GM19043 (cell line): Measurements from ENCODE around the gene PRR14L.

Source experiments
- ATAC-seq: cut with Tn5 transposase; IDR thresholded peaks from one replicate; pipeline ENCODE4 v1.9.1; 2021; ENCODE audit warnings: low read depth; ENCODE audit not compliant: unreplicated experiment

The PRR14L gene

DNA sequence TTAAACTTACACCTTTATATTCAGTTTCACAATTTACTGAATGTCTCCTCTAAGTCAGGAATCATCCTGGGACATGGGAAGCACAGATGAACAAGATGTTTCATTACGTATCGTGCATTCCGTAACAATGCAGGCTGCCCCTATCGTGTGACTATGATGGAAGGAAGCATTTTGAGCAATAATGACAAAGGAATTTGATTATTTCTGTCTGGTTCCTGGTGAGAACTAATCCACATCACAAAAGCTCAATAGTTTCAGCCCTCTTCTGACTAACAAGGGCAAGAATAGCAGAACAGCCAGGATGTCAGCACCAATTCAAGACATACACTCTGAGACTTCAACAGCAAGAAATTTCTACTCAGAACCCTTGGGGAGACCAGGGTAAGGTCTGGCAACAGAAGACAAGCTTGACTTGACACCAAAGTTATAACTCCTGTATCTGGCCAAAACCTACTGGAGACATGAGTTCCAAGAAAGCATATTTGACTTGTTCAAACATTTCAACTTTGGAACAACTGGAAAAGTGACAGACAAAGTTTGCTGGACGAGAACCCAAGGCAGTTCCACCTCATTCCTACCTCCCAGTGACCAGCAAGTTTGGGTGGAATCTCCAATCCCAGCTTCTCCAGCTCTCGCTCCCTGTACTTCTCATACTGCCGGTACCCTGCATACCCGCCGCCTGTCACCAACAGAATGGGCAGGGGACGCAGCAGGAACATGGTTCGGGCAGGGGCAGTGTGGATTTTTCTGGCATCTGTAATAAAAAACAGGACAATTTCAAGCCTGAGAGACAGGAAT lies 102.2 kb downstream of the PRR14L start:
- no peak for ATAC-seq

GRCh38 chr22:31647066-31647465 lies 102.9 kb downstream of the PRR14L start:
- ATAC-seq: no peak

DNA sequence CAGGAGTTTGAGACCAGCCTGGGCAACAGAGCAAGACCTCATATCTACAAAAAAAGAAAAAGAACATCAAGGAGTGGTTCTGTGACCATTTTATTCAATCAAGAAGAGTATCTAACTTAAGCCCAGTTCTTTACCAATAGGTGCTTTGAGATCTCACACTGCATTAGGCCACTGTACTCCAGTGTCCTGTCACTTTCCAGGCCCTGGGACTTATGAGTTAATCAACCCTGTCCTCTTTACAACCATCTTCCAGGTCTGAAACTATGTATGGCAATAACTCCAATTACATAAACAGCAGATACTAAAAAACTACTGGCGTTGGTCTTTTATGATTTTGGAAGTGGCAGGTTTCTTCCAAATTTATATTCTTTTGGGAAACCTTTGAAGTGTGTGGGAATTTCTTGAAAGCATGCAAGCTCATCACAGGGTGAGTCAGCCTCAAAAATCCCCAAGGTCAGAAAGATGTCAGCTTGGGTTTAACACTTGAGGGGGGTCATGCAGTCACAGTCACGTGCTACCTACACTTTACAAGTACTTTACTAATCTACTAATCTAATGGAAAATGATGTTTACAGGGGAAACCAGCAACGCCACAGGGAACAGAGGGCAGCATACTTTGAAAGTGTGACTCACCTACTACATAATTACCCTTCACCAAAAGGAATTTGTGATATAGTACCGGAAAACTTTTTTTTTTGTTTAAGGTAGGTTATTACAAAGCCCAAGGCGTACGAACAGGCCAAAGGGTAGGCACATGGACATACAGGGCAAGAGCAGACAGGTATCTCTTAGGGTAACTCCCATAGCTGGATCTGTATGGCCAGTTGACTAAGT lies 103.5 kb downstream of the PRR14L start:
- no peak for ATAC-seq

- no peak for ATAC-seq
These were observed 110.4 kb downstream of the PRR14L start for GRCh38 chr22:31639436-31640039.

- ATAC-seq: no peak
These were observed 111.9 kb downstream of the PRR14L start for GRCh38 chr22:31637891-31638618.

DNA sequence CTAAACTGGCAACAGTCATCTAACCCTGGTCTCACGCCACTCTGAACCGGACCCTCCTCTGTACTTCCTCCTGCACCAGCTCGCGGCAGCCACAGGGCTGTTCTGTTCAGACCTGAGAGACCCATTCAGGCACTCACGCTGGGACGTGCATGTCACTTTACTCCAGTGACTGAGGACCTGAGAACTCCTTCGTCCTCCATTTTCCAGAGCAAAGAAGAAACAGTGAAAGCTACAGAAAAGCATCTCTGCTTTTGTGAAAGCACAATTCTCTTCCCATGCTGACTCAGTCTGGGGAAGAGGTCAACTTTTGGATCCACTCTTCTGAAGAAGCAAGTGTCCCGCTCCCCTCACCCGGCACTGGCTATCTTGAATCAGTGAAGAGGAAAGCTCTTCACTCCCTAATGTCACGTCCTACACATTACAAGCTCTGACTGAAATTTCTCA lies 112.5 kb downstream of the PRR14L start:
- no peak for ATAC-seq

- no peak for ATAC-seq
These were observed 114.2 kb downstream of the PRR14L start for GRCh38 chr22:31635638-31636306.

- ATAC-seq: no peak
These were observed 118.5 kb downstream of the PRR14L start for GRCh38 chr22:31631436-31631835.
